ENCODE measurements around the gene NOP14.

Gene NOP14

GRCh38 chr4:2888886-2889285, 74.3 kb downstream of the NOP14 start:
- Histone ChIP-seq H3K27me3 (ENCODE audit: control insufficient read depth, low read length) (no peaks in the 10 kb centered on the region), H4K20me1 (ENCODE audit: control insufficient read depth, insufficient read depth, low read depth, low read length) (no peaks in the 10 kb centered on the region), H3K4me2 (ENCODE audit: low read length) (no peak overlapping the region), H3K36me3 (ENCODE audit: control insufficient read depth, low read length) (peaks cover 10% of the 10 kb centered on the region), H3F3A (ENCODE audit: control insufficient read depth, insufficient read depth) (no peaks in the 10 kb centered on the region), H3K27ac (ENCODE audit: low read depth, low read length) (no peak overlapping the region), H3K9me2 (replicated peaks; ENCODE audit: control insufficient read depth, low read length) (no peaks in the 10 kb centered on the region), H3K4me3 (ENCODE audit: low read length) (no peak overlapping the region), H3K9me3 (ENCODE audit: control insufficient read depth, insufficient read depth, low read length) (no peaks in the 10 kb centered on the region), H3K4me1 (ENCODE audit: control insufficient read depth, low read length) (no peaks in the 10 kb centered on the region), H3K79me2 (ENCODE audit: control insufficient read depth, low read length) (no peaks in the 10 kb centered on the region)
- TF ChIP-seq, protein P1, sequence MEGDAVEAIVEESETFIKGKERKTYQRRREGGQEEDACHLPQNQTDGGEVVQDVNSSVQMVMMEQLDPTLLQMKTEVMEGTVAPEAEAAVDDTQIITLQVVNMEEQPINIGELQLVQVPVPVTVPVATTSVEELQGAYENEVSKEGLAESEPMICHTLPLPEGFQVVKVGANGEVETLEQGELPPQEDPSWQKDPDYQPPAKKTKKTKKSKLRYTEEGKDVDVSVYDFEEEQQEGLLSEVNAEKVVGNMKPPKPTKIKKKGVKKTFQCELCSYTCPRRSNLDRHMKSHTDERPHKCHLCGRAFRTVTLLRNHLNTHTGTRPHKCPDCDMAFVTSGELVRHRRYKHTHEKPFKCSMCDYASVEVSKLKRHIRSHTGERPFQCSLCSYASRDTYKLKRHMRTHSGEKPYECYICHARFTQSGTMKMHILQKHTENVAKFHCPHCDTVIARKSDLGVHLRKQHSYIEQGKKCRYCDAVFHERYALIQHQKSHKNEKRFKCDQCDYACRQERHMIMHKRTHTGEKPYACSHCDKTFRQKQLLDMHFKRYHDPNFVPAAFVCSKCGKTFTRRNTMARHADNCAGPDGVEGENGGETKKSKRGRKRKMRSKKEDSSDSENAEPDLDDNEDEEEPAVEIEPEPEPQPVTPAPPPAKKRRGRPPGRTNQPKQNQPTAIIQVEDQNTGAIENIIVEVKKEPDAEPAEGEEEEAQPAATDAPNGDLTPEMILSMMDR (IDR thresholded peaks at IDR 0.05; ENCODE audit: low read depth, low read length, poor library complexity, severe bottlenecking): no peak
- TF ChIP-seq EZH2phosphoT487 (IDR thresholded peaks at IDR 0.05; ENCODE audit: borderline replicate concordance, low read length): no peak
